WERI-Rb-1 (cell line): Measurements from ENCODE around the gene SLC7A7.
"Not testable (repeated sequence)": the region's sequence is repeated elsewhere in the genome, so short reads cannot be mapped to it uniquely, and the experiment has no call there.

Experiments used
- DNase-seq: peaks from one replicate; pipeline ENCODE4 v3.0.0-alpha.2; 2020
- H3K27ac ChIP-seq: fragments of 250-450 bp; sonication (Bioruptor Pico); 2 replicates; pipeline ENCODE4 v1.5.1; 2020; ENCODE audit warnings: mild to moderate bottlenecking, moderate library complexity
- H3K27me3 ChIP-seq: fragments of 250-450 bp; sonication (Bioruptor Pico); 2 replicates; pipeline ENCODE4 v1.5.1; 2021; ENCODE audit warnings: mild to moderate bottlenecking, low read depth, moderate library complexity; ENCODE audit not compliant: insufficient read depth, severe bottlenecking
- H3K36me3 ChIP-seq: fragments of 250-450 bp; sonication (Bioruptor Pico); 2 replicates; pipeline ENCODE4 v1.5.1; 2020; ENCODE audit warnings: mild to moderate bottlenecking, moderate library complexity
- H3K4me3 ChIP-seq: 2 replicates; pipeline ENCODE4 v1.5.1; 2011; ENCODE audit warnings: low read depth, mild to moderate bottlenecking, control low read depth, low read length
- H3K9me3 ChIP-seq: fragments of 250-450 bp; sonication (Bioruptor Pico); 2 replicates; pipeline ENCODE4 v1.5.1; 2021; ENCODE audit warnings: mild to moderate bottlenecking, moderate library complexity; ENCODE audit not compliant: severe bottlenecking
- TF ChIP-seq, protein P1 (sequence below): IDR thresholded peaks from 2 replicates; pipeline ENCODE4 v1.5.1; 2011; ENCODE audit warnings: low read depth, mild to moderate bottlenecking, control low read depth, inconsistent platforms, low read length

SLC7A7 gene

DNA sequence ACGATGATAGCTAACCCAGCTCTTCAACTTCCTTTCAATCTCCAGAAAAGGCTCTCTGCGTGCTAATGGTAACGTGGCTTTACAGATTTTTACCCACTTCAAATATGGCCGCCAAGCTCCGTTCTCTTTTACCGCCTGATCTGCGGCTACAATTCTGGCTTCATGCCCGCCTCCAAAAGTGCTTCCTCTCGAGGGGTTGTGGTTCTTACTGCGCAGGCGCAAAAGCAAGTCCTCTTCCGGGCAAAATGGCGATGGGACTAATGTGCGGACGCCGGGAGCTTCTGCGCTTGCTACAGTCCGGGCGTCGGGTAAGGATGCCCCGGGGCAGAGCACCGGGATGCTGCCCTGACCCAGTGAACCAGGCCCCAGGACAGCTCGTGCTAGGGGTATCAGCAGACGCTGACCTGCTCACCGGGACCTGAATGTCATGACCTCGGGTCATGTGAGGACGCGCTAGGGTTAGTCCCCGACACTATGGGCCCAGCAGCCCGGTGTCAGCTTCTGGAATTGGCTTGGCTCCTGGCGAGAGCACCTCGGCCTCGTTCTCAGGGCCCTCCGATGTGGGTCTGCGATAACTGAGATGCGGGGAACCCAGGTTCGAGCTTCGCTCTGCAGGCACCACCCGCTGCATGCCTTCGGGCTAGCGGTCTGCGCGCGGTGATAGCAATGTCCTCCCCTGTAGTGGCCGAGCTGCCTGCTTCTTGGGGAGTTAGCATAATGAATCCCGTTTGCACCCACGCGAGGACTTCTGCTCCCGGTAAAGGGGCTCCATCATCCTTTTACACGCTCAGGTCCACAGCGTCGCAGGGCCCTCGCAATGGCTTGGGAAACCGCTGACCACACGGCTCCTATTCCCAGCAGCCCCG is 48.5 kb downstream of the SLC7A7 start, which contains the start of gene OXA1L:
Gene OXA1L, plus strand, starts transcription at position 232 of the 866 bp plus-strand sequence. Its CDS starts 14 bp downstream, at position 246.
- DNase-seq: peak; percentile 96
- Histone ChIP-seq H3K36me3 (peaks cover 36% of the 10 kb centered on the region), H3K9me3 (no peaks in the 10 kb centered on the region), H3K27ac (peak within 1 kb of the TSS; percentile 83), H3K4me3 (peak within 1 kb of the TSS; percentile 67), H3K27me3 (no peaks in the 10 kb centered on the region)
- TF ChIP-seq, protein P1, sequence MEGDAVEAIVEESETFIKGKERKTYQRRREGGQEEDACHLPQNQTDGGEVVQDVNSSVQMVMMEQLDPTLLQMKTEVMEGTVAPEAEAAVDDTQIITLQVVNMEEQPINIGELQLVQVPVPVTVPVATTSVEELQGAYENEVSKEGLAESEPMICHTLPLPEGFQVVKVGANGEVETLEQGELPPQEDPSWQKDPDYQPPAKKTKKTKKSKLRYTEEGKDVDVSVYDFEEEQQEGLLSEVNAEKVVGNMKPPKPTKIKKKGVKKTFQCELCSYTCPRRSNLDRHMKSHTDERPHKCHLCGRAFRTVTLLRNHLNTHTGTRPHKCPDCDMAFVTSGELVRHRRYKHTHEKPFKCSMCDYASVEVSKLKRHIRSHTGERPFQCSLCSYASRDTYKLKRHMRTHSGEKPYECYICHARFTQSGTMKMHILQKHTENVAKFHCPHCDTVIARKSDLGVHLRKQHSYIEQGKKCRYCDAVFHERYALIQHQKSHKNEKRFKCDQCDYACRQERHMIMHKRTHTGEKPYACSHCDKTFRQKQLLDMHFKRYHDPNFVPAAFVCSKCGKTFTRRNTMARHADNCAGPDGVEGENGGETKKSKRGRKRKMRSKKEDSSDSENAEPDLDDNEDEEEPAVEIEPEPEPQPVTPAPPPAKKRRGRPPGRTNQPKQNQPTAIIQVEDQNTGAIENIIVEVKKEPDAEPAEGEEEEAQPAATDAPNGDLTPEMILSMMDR: no peak

DNA sequence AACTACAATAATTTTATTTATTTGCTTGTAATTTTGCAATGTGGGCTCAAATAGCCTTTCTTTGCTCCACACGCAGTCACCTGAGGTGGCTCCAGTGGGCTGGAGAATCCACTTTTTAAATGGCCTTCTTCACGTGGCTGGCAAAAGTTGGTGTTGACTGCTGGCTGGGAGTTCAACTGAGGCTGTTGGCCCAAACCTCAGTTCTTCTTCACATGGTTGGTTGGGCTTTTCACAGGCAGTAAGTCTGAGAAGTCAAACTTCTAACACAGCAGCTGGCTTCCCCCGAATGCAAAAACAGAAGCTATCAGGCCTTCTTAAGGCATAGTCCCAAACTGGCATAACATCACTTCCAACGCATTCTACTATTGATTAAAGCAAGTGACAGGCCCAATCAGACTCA is 50.9 kb downstream of the SLC7A7 start:
- Histone ChIP-seq H3K4me3 (no peak overlapping the region), H3K36me3 (peaks cover 13% of the 10 kb centered on the region), H3K9me3 (no peaks in the 10 kb centered on the region), H3K27ac (no peak overlapping the region), H3K27me3 (no peaks in the 10 kb centered on the region)
- TF ChIP-seq, protein P1: no peak
- DNase-seq: no peak

DNA sequence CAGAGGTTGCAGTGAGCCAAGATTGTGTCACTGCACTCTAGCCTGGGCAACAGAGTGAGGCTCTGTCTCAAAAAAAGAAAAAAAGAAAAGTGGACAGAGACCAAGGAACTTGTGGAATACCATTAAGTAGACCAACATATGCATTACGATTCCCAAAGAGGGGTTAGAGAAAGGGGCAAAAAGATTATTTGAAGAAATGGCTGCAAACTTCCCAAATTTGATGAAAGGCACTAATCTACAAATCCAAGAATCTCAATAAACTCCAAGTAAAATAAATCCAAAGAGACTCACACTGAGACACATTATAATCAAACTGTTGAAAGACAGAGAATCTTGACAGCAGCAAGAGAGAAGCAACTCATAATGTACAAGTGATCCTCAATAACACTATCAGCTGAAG is 53.5 kb downstream of the SLC7A7 start:
- Histone ChIP-seq H3K4me3 (no peak overlapping the region), H3K9me3 (no peaks in the 10 kb centered on the region), H3K27me3 (no peaks in the 10 kb centered on the region), H3K27ac (no peak overlapping the region), H3K36me3 (peaks cover 5% of the 10 kb centered on the region)
- no peak for DNase-seq
- TF ChIP-seq, protein P1: no peak

GRCh38 chr14:22757972-22758650 is 57.1 kb downstream of the SLC7A7 start:
- not testable (repeated sequence) for H3K4me3 ChIP-seq, H3K27ac ChIP-seq, H3K36me3 ChIP-seq, H3K9me3 ChIP-seq, DNase-seq, H3K27me3 ChIP-seq

GRCh38 chr14:22753586-22753985 is 61.6 kb downstream of the SLC7A7 start:
- Histone ChIP-seq H3K27me3 (no peaks in the 10 kb centered on the region), H3K27ac (no peak overlapping the region), H3K36me3 (no peaks in the 10 kb centered on the region), H3K4me3 (no peak overlapping the region), H3K9me3 (no peaks in the 10 kb centered on the region)
- no peak for DNase-seq
- TF ChIP-seq, protein P1: no peak

GRCh38 chr14:22752422-22752821 is 62.8 kb downstream of the SLC7A7 start:
- Histone ChIP-seq H3K4me3 (no peak overlapping the region), H3K9me3 (no peaks in the 10 kb centered on the region), H3K27ac (no peak overlapping the region), H3K36me3 (no peaks in the 10 kb centered on the region), H3K27me3 (no peaks in the 10 kb centered on the region)
- DNase-seq: no peak
- TF ChIP-seq, protein P1: no peak
